HL-60 (cell line): ENCODE data around the gene PBX3.

Experiments
- CTCF ChIP-seq: IDR thresholded peaks from one replicate; pipeline ENCODE4 v1.5.1; 2011; ENCODE audit warnings: low read length, control low read depth, inconsistent platforms; ENCODE audit not compliant: insufficient read depth
- POLR2AphosphoS5 ChIP-seq: IDR thresholded peaks from 2 replicates; pipeline ENCODE4 v1.6.1; 2012; ENCODE audit warnings: low read depth
- REST ChIP-seq: IDR thresholded peaks from 2 replicates; pipeline ENCODE4 v1.6.1; 2012; ENCODE audit warnings: low read depth; ENCODE audit not compliant: insufficient replicate concordance

- TF ChIP-seq REST (no peak), CTCF (no peak), POLR2AphosphoS5 (no peak)
Measured at GRCh38 chr9:125984461-125984860, 237.3 kb downstream of the PBX3 start.
